ENCODE data around the gene A3GALT2. TPM values are rescaled to one million over a fixed set of nuclear protein-coding genes. Genes with fewer than 3 reads are reported as not detected.

The A3GALT2 gene
- total and polyA plus RNA-seq, 9 of the 15 experiments (the other 6 are each of a cell fraction or from before 2014, with no cell fraction given), result not detected

- TF ChIP-seq, protein P1, sequence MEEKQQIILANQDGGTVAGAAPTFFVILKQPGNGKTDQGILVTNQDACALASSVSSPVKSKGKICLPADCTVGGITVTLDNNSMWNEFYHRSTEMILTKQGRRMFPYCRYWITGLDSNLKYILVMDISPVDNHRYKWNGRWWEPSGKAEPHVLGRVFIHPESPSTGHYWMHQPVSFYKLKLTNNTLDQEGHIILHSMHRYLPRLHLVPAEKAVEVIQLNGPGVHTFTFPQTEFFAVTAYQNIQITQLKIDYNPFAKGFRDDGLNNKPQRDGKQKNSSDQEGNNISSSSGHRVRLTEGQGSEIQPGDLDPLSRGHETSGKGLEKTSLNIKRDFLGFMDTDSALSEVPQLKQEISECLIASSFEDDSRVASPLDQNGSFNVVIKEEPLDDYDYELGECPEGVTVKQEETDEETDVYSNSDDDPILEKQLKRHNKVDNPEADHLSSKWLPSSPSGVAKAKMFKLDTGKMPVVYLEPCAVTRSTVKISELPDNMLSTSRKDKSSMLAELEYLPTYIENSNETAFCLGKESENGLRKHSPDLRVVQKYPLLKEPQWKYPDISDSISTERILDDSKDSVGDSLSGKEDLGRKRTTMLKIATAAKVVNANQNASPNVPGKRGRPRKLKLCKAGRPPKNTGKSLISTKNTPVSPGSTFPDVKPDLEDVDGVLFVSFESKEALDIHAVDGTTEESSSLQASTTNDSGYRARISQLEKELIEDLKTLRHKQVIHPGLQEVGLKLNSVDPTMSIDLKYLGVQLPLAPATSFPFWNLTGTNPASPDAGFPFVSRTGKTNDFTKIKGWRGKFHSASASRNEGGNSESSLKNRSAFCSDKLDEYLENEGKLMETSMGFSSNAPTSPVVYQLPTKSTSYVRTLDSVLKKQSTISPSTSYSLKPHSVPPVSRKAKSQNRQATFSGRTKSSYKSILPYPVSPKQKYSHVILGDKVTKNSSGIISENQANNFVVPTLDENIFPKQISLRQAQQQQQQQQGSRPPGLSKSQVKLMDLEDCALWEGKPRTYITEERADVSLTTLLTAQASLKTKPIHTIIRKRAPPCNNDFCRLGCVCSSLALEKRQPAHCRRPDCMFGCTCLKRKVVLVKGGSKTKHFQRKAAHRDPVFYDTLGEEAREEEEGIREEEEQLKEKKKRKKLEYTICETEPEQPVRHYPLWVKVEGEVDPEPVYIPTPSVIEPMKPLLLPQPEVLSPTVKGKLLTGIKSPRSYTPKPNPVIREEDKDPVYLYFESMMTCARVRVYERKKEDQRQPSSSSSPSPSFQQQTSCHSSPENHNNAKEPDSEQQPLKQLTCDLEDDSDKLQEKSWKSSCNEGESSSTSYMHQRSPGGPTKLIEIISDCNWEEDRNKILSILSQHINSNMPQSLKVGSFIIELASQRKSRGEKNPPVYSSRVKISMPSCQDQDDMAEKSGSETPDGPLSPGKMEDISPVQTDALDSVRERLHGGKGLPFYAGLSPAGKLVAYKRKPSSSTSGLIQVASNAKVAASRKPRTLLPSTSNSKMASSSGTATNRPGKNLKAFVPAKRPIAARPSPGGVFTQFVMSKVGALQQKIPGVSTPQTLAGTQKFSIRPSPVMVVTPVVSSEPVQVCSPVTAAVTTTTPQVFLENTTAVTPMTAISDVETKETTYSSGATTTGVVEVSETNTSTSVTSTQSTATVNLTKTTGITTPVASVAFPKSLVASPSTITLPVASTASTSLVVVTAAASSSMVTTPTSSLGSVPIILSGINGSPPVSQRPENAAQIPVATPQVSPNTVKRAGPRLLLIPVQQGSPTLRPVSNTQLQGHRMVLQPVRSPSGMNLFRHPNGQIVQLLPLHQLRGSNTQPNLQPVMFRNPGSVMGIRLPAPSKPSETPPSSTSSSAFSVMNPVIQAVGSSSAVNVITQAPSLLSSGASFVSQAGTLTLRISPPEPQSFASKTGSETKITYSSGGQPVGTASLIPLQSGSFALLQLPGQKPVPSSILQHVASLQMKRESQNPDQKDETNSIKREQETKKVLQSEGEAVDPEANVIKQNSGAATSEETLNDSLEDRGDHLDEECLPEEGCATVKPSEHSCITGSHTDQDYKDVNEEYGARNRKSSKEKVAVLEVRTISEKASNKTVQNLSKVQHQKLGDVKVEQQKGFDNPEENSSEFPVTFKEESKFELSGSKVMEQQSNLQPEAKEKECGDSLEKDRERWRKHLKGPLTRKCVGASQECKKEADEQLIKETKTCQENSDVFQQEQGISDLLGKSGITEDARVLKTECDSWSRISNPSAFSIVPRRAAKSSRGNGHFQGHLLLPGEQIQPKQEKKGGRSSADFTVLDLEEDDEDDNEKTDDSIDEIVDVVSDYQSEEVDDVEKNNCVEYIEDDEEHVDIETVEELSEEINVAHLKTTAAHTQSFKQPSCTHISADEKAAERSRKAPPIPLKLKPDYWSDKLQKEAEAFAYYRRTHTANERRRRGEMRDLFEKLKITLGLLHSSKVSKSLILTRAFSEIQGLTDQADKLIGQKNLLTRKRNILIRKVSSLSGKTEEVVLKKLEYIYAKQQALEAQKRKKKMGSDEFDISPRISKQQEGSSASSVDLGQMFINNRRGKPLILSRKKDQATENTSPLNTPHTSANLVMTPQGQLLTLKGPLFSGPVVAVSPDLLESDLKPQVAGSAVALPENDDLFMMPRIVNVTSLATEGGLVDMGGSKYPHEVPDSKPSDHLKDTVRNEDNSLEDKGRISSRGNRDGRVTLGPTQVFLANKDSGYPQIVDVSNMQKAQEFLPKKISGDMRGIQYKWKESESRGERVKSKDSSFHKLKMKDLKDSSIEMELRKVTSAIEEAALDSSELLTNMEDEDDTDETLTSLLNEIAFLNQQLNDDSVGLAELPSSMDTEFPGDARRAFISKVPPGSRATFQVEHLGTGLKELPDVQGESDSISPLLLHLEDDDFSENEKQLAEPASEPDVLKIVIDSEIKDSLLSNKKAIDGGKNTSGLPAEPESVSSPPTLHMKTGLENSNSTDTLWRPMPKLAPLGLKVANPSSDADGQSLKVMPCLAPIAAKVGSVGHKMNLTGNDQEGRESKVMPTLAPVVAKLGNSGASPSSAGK (IDR thresholded peaks at IDR 0.05), result peak; percentile 98
- peak; percentile 68; the same call in 1 of the 2 replicates for TF ChIP-seq PML (IDR thresholded peaks at IDR 0.05; ENCODE audit: low read length)
- TF ChIP-seq ZNF212 (CRISPR knock-in tag; IDR thresholded peaks at IDR 0.05), result peak; percentile 34; the same call in 1 of the 2 replicates
- TF ChIP-seq, protein P2, sequence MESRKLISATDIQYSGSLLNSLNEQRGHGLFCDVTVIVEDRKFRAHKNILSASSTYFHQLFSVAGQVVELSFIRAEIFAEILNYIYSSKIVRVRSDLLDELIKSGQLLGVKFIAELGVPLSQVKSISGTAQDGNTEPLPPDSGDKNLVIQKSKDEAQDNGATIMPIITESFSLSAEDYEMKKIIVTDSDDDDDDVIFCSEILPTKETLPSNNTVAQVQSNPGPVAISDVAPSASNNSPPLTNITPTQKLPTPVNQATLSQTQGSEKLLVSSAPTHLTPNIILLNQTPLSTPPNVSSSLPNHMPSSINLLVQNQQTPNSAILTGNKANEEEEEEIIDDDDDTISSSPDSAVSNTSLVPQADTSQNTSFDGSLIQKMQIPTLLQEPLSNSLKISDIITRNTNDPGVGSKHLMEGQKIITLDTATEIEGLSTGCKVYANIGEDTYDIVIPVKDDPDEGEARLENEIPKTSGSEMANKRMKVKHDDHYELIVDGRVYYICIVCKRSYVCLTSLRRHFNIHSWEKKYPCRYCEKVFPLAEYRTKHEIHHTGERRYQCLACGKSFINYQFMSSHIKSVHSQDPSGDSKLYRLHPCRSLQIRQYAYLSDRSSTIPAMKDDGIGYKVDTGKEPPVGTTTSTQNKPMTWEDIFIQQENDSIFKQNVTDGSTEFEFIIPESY (CRISPR knock-in tag; IDR thresholded peaks at IDR 0.05), result no peak; the same call in 1 of the 2 replicates
- no peak for TF ChIP-seq ZBED1 (IDR thresholded peaks at IDR 0.05)
- TF ChIP-seq C11orf30 (IDR thresholded peaks at IDR 0.05; ENCODE audit: low read depth), result no peak
- TF ChIP-seq SLC30A9 (CRISPR knock-in tag; IDR thresholded peaks at IDR 0.05), result no peak
- no peak for TF ChIP-seq ZNF23 (CRISPR knock-in tag; IDR thresholded peaks at IDR 0.05)
- no peak for TF ChIP-seq HSF4 (CRISPR knock-in tag; IDR thresholded peaks at IDR 0.05; ENCODE audit: borderline replicate concordance)
- peak; percentile 63 for TF ChIP-seq TAF1 (IDR thresholded peaks at IDR 0.05; ENCODE audit: control insufficient read depth, extremely low read depth, insufficient read depth, low read length, severe bottlenecking)
- 0 out of 2 replicates have a peak, but pooled peaks have one; percentile 8 for TF ChIP-seq ZEB2 (IDR thresholded peaks at IDR 0.05)
- no peak for TF ChIP-seq CC2D1A (IDR thresholded peaks at IDR 0.05)
- no peak for TF ChIP-seq SMARCA5 (IDR thresholded peaks at IDR 0.05)
- TF ChIP-seq MEF2D (tag; conservative IDR thresholded peaks at IDR 0.05; ENCODE audit: low read depth), result no peak
- TF ChIP-seq FOXK2 (conservative IDR thresholded peaks at IDR 0.05 in 1 of 2, IDR thresholded peaks at IDR 0.05 in 1 of 2; ENCODE audit: low read depth in 2 of 2), result no peak
- TF ChIP-seq ZNF57 (CRISPR knock-in tag; IDR thresholded peaks at IDR 0.05), result no peak
These were observed 29.1 kb upstream of the A3GALT2 start (continued) for GRCh38 chr1:33349778-33350610.
